Naive thymus-derived CD8-positive, alpha-beta T cell (primary cell): ENCODE results near the gene CCDC54. TPM values are rescaled to one million over a fixed set of nuclear protein-coding genes. Genes with fewer than 3 reads are reported as not detected.
A peak's percentile ranks its signal among the peaks of the same experiment; 100 is the strongest.

Experiments used
- ATAC-seq, 2 donors: fragments of 150-1000 bp; cut with Tn5 transposase in 1 of 2; sonication (Bioruptor Pico), chemical (Tn5 transposase) in 1 of 2; 1 replicate in 1 of 2; 2 replicates in 1 of 2; pipeline ENCODE4 v1.10.0; 2021; ENCODE audit warnings: mild to moderate bottlenecking in 2 of 2, moderate library complexity in 2 of 2
- POLR2A ChIA-PET: fragments of 350-600 bp; sonication (Branson Sonifier 250); formaldehyde crosslinking; loops from one replicate; lab custom pipeline; 2021; ENCODE audit warnings: antibody characterized with exemption; lab: Charles Lee
- DNase-seq, 10 donors: peaks; one replicate each; pipeline versions ENCODE4 v3.0.0 to v3.0.0-alpha.2; 2020 to 2022
- H3K27ac Mint-ChIP-seq, 10 donors: one replicate each; pipeline ENCODE4 v1.8.0; 2020 to 2022; ENCODE audit warnings: mild to moderate bottlenecking in 10 of 10, mixed read lengths in 10 of 10, moderate library complexity in 4 of 10, inconsistent platforms in 1 of 10
- H3K27me3 Mint-ChIP-seq, 5 donors: one replicate each; pipeline ENCODE4 v1.8.0; 2021 to 2022; ENCODE audit warnings: mixed read lengths in 5 of 5
- H3K36me3 Mint-ChIP-seq, 3 donors: one replicate each; pipeline ENCODE4 v1.8.0; 2020 to 2022; ENCODE audit warnings: mixed read lengths in 3 of 3, mild to moderate bottlenecking in 2 of 3, inconsistent platforms in 1 of 3
- H3K4me1 Mint-ChIP-seq, 4 donors: one replicate each; pipeline ENCODE4 v1.8.0; 2021 to 2022; ENCODE audit warnings: mixed read lengths in 4 of 4
- H3K4me3 Mint-ChIP-seq, 10 donors: one replicate each; pipeline ENCODE4 v1.8.0; 2020 to 2022; ENCODE audit warnings: mild to moderate bottlenecking in 10 of 10, mixed read lengths in 10 of 10, moderate library complexity in 6 of 10, inconsistent platforms in 1 of 10
- H3K9me3 Mint-ChIP-seq, 9 donors: one replicate each; pipeline ENCODE4 v1.8.0; 2020 to 2022; ENCODE audit warnings: mixed read lengths in 9 of 9, mild to moderate bottlenecking in 3 of 9, inconsistent platforms in 1 of 9, moderate library complexity in 1 of 9
- polyA plus RNA-seq, 3 donors: library from polyadenylated mRNA; unstranded; fragments of 300-500 nt; fragmentation: Illumina TruSeq; gene quantifications; one replicate each; pipeline ENCODE4 v1.2.3, GENCODE V29; 2021
- total RNA-seq, 8 experiments: library from RNA in 2 of 8; stranded (reverse) in 2 of 8; gene quantifications; one replicate each; pipeline ENCODE4 v1.2.3 and lab custom pipeline; 2021 to 2026

The CCDC54 gene
- total and polyA plus RNA-seq, 5 experiments from 2014 or later, result not detected

GRCh38 chr3:107401301-107401700 is 24.1 kb downstream of the CCDC54 start:
- Mint-ChIP-seq H3K9me3 (no peaks in the 10 kb centered on the region), H3K27me3 (peaks cover 0 to 12% (median 9%) of the 10 kb centered on the region in 5 donors), H3K4me1 (no peaks in the 10 kb centered on the region), H3K4me3 (no peak overlapping the region), H3K27ac (no peak overlapping the region), H3K36me3 (no peaks in the 10 kb centered on the region)
- DNase-seq (no peak), ATAC-seq (no peak)
- POLR2A ChIA-PET, result interaction anchor here (0.5 kb wide), 1 partner anchor 36 kb away, joined by 3 read pairs; no protein-coding TSS in a partner anchor

- Mint-ChIP-seq H3K27me3 (peaks cover 0 to 9% (median 7%) of the 10 kb centered on the region in 5 donors), H3K27ac (no peak overlapping the region), H3K4me1 (no peaks in the 10 kb centered on the region), H3K9me3 (no peaks in the 10 kb centered on the region), H3K36me3 (no peaks in the 10 kb centered on the region), H3K4me3 (no peak overlapping the region)
- ATAC-seq (no peak), DNase-seq (no peak)
- POLR2A ChIA-PET, result no interaction called here
Observed at GRCh38 chr3:107402214-107402613, 25.0 kb downstream of the CCDC54 start.

GRCh38 chr3:107404727-107405469 is 27.7 kb downstream of the CCDC54 start:
- ATAC-seq, result no peak
- H3K27me3 Mint-ChIP-seq, result peaks cover 0 to 4% (median 3%) of the 10 kb centered on the region in 5 donors

GRCh38 chr3:107407355-107407754 is 30.1 kb downstream of the CCDC54 start:
- Mint-ChIP-seq H3K9me3 (peaks cover 5 to 25% (median 11%) of the 10 kb centered on the region in 9 donors), H3K4me1 (no peaks in the 10 kb centered on the region), H3K27me3 (peaks cover 0 to 4% (median 3%) of the 10 kb centered on the region in 5 donors), H3K36me3 (peaks cover 0 to 16% (median 3%) of the 10 kb centered on the region in 3 donors), H3K27ac (no peak overlapping the region), H3K4me3 (no peak overlapping the region)
- POLR2A ChIA-PET, result no interaction called here
- ATAC-seq, result no peak
- no peak for DNase-seq

More at GRCh38 chr3:107404727-107405469, 27.7 kb downstream of the CCDC54 start:
- Mint-ChIP-seq H3K36me3 (peaks cover 0 to 7% (median 3%) of the 10 kb centered on the region in 3 donors), H3K4me3 (no peak overlapping the region), H3K9me3 (peaks cover 2 to 17% (median 9%) of the 10 kb centered on the region in 9 donors), H3K4me1 (no peaks in the 10 kb centered on the region), H3K27ac (no peak overlapping the region)
- DNase-seq, result no peak
- POLR2A ChIA-PET, result no interaction called here

- H3K27ac Mint-ChIP-seq, result no peak overlapping the region
- peaks cover 5 to 25% (median 11%) of the 10 kb centered on the region in 9 donors for H3K9me3 Mint-ChIP-seq
- peaks cover 0 to 16% (median 3%) of the 10 kb centered on the region in 3 donors for H3K36me3 Mint-ChIP-seq
- ATAC-seq (no peak), DNase-seq (no peak)
- H3K4me1 Mint-ChIP-seq, result no peaks in the 10 kb centered on the region
- no peak overlapping the region for H3K4me3 Mint-ChIP-seq
- POLR2A ChIA-PET, result no interaction called here
- H3K27me3 Mint-ChIP-seq, result peaks cover 0 to 4% (median 3%) of the 10 kb centered on the region in 5 donors
Observed at GRCh38 chr3:107408513-107408912, 31.3 kb downstream of the CCDC54 start.

- no peak overlapping the region for H3K4me3 Mint-ChIP-seq
- ATAC-seq (no peak), DNase-seq (no peak)
- POLR2A ChIA-PET, result no interaction called here
- peaks cover 0 to 16% (median 3%) of the 10 kb centered on the region in 3 donors for H3K36me3 Mint-ChIP-seq
- peaks cover 5 to 25% (median 11%) of the 10 kb centered on the region in 9 donors for H3K9me3 Mint-ChIP-seq
- no peak overlapping the region for H3K27ac Mint-ChIP-seq
- peaks cover 0 to 4% (median 3%) of the 10 kb centered on the region in 5 donors for H3K27me3 Mint-ChIP-seq
- H3K4me1 Mint-ChIP-seq, result peaks cover 0 to 8% (median 4%) of the 10 kb centered on the region in 4 donors
Observed at GRCh38 chr3:107409365-107409764, 32.1 kb downstream of the CCDC54 start.

- H3K4me3 Mint-ChIP-seq, result no peak overlapping the region
- H3K9me3 Mint-ChIP-seq, result peaks cover 5 to 25% (median 11%) of the 10 kb centered on the region in 9 donors
- DNase-seq, result no peak
- no peak overlapping the region for H3K27ac Mint-ChIP-seq
- peaks cover 0 to 4% (median 3%) of the 10 kb centered on the region in 5 donors for H3K27me3 Mint-ChIP-seq
- ATAC-seq, result no peak
- peaks cover 0 to 16% (median 3%) of the 10 kb centered on the region in 3 donors for H3K36me3 Mint-ChIP-seq
- peaks cover 0 to 10% (median 4%) of the 10 kb centered on the region in 4 donors for H3K4me1 Mint-ChIP-seq
- POLR2A ChIA-PET, result no interaction called here
Observed at GRCh38 chr3:107410606-107411005, 33.4 kb downstream of the CCDC54 start.

GRCh38 chr3:107411056-107411455 is 33.8 kb downstream of the CCDC54 start:
- peaks cover 0 to 4% (median 3%) of the 10 kb centered on the region in 5 donors for H3K27me3 Mint-ChIP-seq
- ATAC-seq, result no peak

GRCh38 chr3:107411779-107412178 is 34.5 kb downstream of the CCDC54 start:
- ATAC-seq (no peak), DNase-seq (no peak)
- no peak overlapping the region for H3K4me3 Mint-ChIP-seq
- H3K9me3 Mint-ChIP-seq, result peaks cover 5 to 25% (median 11%) of the 10 kb centered on the region in 9 donors
- H3K36me3 Mint-ChIP-seq, result peaks cover 0 to 16% (median 3%) of the 10 kb centered on the region in 3 donors
- POLR2A ChIA-PET, result no interaction called here
- H3K4me1 Mint-ChIP-seq, result peaks cover 0 to 10% (median 4%) of the 10 kb centered on the region in 4 donors
- no peak overlapping the region for H3K27ac Mint-ChIP-seq
- peaks cover 0 to 4% (median 4%) of the 10 kb centered on the region in 5 donors for H3K27me3 Mint-ChIP-seq

More at GRCh38 chr3:107411056-107411455, 33.8 kb downstream of the CCDC54 start:
- POLR2A ChIA-PET, result no interaction called here
- Mint-ChIP-seq H3K9me3 (peaks cover 5 to 25% (median 11%) of the 10 kb centered on the region in 9 donors), H3K4me1 (peaks cover 0 to 10% (median 4%) of the 10 kb centered on the region in 4 donors), H3K27ac (no peak overlapping the region), H3K36me3 (peaks cover 0 to 16% (median 3%) of the 10 kb centered on the region in 3 donors), H3K4me3 (no peak overlapping the region)
- no peak for DNase-seq

GRCh38 chr3:107412376-107412775 is 35.1 kb downstream of the CCDC54 start:
- H3K36me3 Mint-ChIP-seq, result peaks cover 0 to 16% (median 3%) of the 10 kb centered on the region in 3 donors
- DNase-seq (no peak), ATAC-seq (no peak)
- peaks cover 0 to 10% (median 4%) of the 10 kb centered on the region in 4 donors for H3K4me1 Mint-ChIP-seq
- H3K4me3 Mint-ChIP-seq, result peak overlapping the region in 1 of 10 donors; percentile 38
- peaks cover 0 to 10% (median 5%) of the 10 kb centered on the region in 5 donors for H3K27me3 Mint-ChIP-seq
- no peak overlapping the region for H3K27ac Mint-ChIP-seq
- H3K9me3 Mint-ChIP-seq, result peaks cover 5 to 25% (median 11%) of the 10 kb centered on the region in 9 donors
- POLR2A ChIA-PET, result no interaction called here

GRCh38 chr3:107413264-107413663 is 36.0 kb downstream of the CCDC54 start:
- no peak for DNase-seq
- H3K4me3 Mint-ChIP-seq, result no peak overlapping the region
- H3K27ac Mint-ChIP-seq, result peak overlapping the region in 1 of 10 donors; percentile 77
- no peak for ATAC-seq
- POLR2A ChIA-PET, result no interaction called here
- H3K9me3 Mint-ChIP-seq, result peaks cover 5 to 21% (median 11%) of the 10 kb centered on the region in 9 donors
- H3K4me1 Mint-ChIP-seq, result peaks cover 0 to 10% (median 4%) of the 10 kb centered on the region in 4 donors
- H3K27me3 Mint-ChIP-seq, result peaks cover 0 to 17% (median 6%) of the 10 kb centered on the region in 5 donors
- H3K36me3 Mint-ChIP-seq, result peaks cover 0 to 16% (median 3%) of the 10 kb centered on the region in 3 donors

- H3K27me3 Mint-ChIP-seq, result peaks cover 0 to 17% (median 4%) of the 10 kb centered on the region in 5 donors
- POLR2A ChIA-PET, result no interaction called here
- ATAC-seq, result peak in 1 of 2 donors; percentile 68
- peaks cover 0 to 13% (median 2%) of the 10 kb centered on the region in 3 donors for H3K36me3 Mint-ChIP-seq
- H3K9me3 Mint-ChIP-seq, result peaks cover 3 to 13% (median 6%) of the 10 kb centered on the region in 9 donors
- H3K27ac Mint-ChIP-seq, result no peak overlapping the region
- no peak overlapping the region for H3K4me3 Mint-ChIP-seq
- peak in 1 of 10 donors; percentile 19 for DNase-seq
- peaks cover 0 to 10% (median 4%) of the 10 kb centered on the region in 4 donors for H3K4me1 Mint-ChIP-seq
Observed at GRCh38 chr3:107414325-107414964, 37.2 kb downstream of the CCDC54 start.
